ENCODE measurements around the gene UBE2I.
"Not testable (repeated sequence)": the region's sequence is repeated elsewhere in the genome, so short reads cannot be mapped to it uniquely, and the experiment has no call there.

- not testable (repeated sequence) for TF ChIP-seq CTCF (conservative IDR thresholded peaks at IDR 0.05; ENCODE audit: low read depth, low read length); EZH2 (IDR thresholded peaks at IDR 0.05; ENCODE audit: borderline replicate concordance, low read depth, low read length, poor library complexity, severe bottlenecking)
These were observed 40.0 kb upstream of the UBE2I start for GRCh38 chr16:1269418-1269817.

Data from A673 (cell line).